Dendritic cell treated with granulocyte-macrophage colony-stimulating factor and Interleukin-4, amounts not matched to agents 40 ng/mL and 50 ng/mL, for 4 days (primary cell): ENCODE measurements around the gene TSPOAP1.

Source experiments
- H3K27ac Mint-ChIP-seq: one replicate; pipeline ENCODE4 v1.8.0; 2022; ENCODE audit warnings: mild to moderate bottlenecking, mixed read lengths
- H3K27me3 Mint-ChIP-seq: one replicate; pipeline ENCODE4 v1.8.0; 2022; ENCODE audit warnings: mild to moderate bottlenecking, mixed read lengths
- H3K36me3 Mint-ChIP-seq: one replicate; pipeline ENCODE4 v1.8.0; 2022; ENCODE audit warnings: low read depth, mixed read lengths
- H3K4me1 Mint-ChIP-seq: one replicate; pipeline ENCODE4 v1.8.0; 2022; ENCODE audit warnings: low read depth, mixed read lengths
- H3K4me3 Mint-ChIP-seq: one replicate; pipeline ENCODE4 v1.8.0; 2022; ENCODE audit warnings: mild to moderate bottlenecking, moderate library complexity, mixed read lengths
- H3K9me3 Mint-ChIP-seq: one replicate; pipeline ENCODE4 v1.8.0; 2022; ENCODE audit warnings: mixed read lengths
- intact Hi-C: fragments of 100-400 bp; cut with micrococcal nuclease; formaldehyde crosslinking; loops from one replicate; pipeline ENCODE4 v1.15.0; 2022

The TSPOAP1 gene

GRCh38 chr17:58294034-58294433, 34.6 kb downstream of the TSPOAP1 start:
- H3K4me1 Mint-ChIP-seq: peaks cover 23% of the 10 kb centered on the region
- no peaks in the 10 kb centered on the region for H3K36me3 Mint-ChIP-seq
- intact Hi-C loops: no loop called here
- no peak overlapping the region for H3K27ac Mint-ChIP-seq
- no peaks in the 10 kb centered on the region for H3K27me3 Mint-ChIP-seq
- H3K9me3 Mint-ChIP-seq: no peaks in the 10 kb centered on the region
- H3K4me3 Mint-ChIP-seq: no peak overlapping the region

- no peaks in the 10 kb centered on the region for H3K27me3 Mint-ChIP-seq
- H3K9me3 Mint-ChIP-seq: no peaks in the 10 kb centered on the region
- peak overlapping the region; percentile 37 for H3K4me3 Mint-ChIP-seq
- H3K4me1 Mint-ChIP-seq: peaks cover 33% of the 10 kb centered on the region
- no peaks in the 10 kb centered on the region for H3K36me3 Mint-ChIP-seq
- intact Hi-C loops: no loop called here
- H3K27ac Mint-ChIP-seq: peak overlapping the region; percentile 70
Observed at GRCh38 chr17:58291246-58291645, 37.3 kb downstream of the TSPOAP1 start.

GRCh38 chr17:58289869-58290268, 38.7 kb downstream of the TSPOAP1 start:
- intact Hi-C loops: no loop called here
- H3K4me1 Mint-ChIP-seq: peaks cover 47% of the 10 kb centered on the region
- no peak overlapping the region for H3K27ac Mint-ChIP-seq
- H3K36me3 Mint-ChIP-seq: no peaks in the 10 kb centered on the region
- H3K4me3 Mint-ChIP-seq: no peak overlapping the region
- H3K9me3 Mint-ChIP-seq: no peaks in the 10 kb centered on the region
- H3K27me3 Mint-ChIP-seq: no peaks in the 10 kb centered on the region

- Mint-ChIP-seq H3K36me3 (no peaks in the 10 kb centered on the region), H3K27ac (no peak overlapping the region), H3K27me3 (peaks cover 6% of the 10 kb centered on the region), H3K4me3 (no peak overlapping the region), H3K4me1 (peaks cover 64% of the 10 kb centered on the region), H3K9me3 (no peaks in the 10 kb centered on the region)
- intact Hi-C loops: no loop called here
Observed at GRCh38 chr17:58285422-58285810, 43.2 kb downstream of the TSPOAP1 start.

GRCh38 chr17:58284613-58285421, 43.8 kb downstream of the TSPOAP1 start:
- H3K4me3 Mint-ChIP-seq: no peak overlapping the region
- intact Hi-C loops: no loop called here
- H3K9me3 Mint-ChIP-seq: no peaks in the 10 kb centered on the region
- H3K36me3 Mint-ChIP-seq: no peaks in the 10 kb centered on the region
- peaks cover 12% of the 10 kb centered on the region for H3K27me3 Mint-ChIP-seq
- H3K4me1 Mint-ChIP-seq: peaks cover 65% of the 10 kb centered on the region
- no peak overlapping the region for H3K27ac Mint-ChIP-seq

- Mint-ChIP-seq H3K4me1 (peaks cover 73% of the 10 kb centered on the region), H3K36me3 (no peaks in the 10 kb centered on the region), H3K27ac (peak overlapping the region; percentile 35), H3K27me3 (peaks cover 16% of the 10 kb centered on the region), H3K9me3 (no peaks in the 10 kb centered on the region), H3K4me3 (no peak overlapping the region)
- intact Hi-C loops: no loop called here
Observed at GRCh38 chr17:58283674-58284612, 44.7 kb downstream of the TSPOAP1 start.

GRCh38 chr17:58282442-58282841, 46.2 kb downstream of the TSPOAP1 start:
- Mint-ChIP-seq H3K4me3 (no peak overlapping the region), H3K27me3 (peaks cover 24% of the 10 kb centered on the region), H3K4me1 (peaks cover 78% of the 10 kb centered on the region), H3K36me3 (no peaks in the 10 kb centered on the region), H3K9me3 (no peaks in the 10 kb centered on the region), H3K27ac (no peak overlapping the region)
- intact Hi-C loops: no loop called here

- H3K27ac Mint-ChIP-seq: no peak overlapping the region
- no peaks in the 10 kb centered on the region for H3K9me3 Mint-ChIP-seq
- H3K4me1 Mint-ChIP-seq: peaks cover 78% of the 10 kb centered on the region
- intact Hi-C loops: no loop called here
- peaks cover 24% of the 10 kb centered on the region for H3K27me3 Mint-ChIP-seq
- H3K36me3 Mint-ChIP-seq: no peaks in the 10 kb centered on the region
- no peak overlapping the region for H3K4me3 Mint-ChIP-seq
Observed at GRCh38 chr17:58281511-58282011, 47.0 kb downstream of the TSPOAP1 start.

- Mint-ChIP-seq H3K27ac (peak within 1 kb of the TSS; percentile 78), H3K4me3 (peak within 1 kb of the TSS; percentile 77), H3K27me3 (peaks cover 24% of the 10 kb centered on the region), H3K4me1 (peaks cover 81% of the 10 kb centered on the region), H3K36me3 (no peaks in the 10 kb centered on the region), H3K9me3 (no peaks in the 10 kb centered on the region)
- intact Hi-C loops: no loop called here
Observed at GRCh38 chr17:58280480-58281217, 47.9 kb downstream of the TSPOAP1 start, which contains the start of gene MPO. MPO (minus strand) TSS chr17:58280935; CDS start chr17:58280758, 177 bp downstream.

GRCh38 chr17:58279736-58280479, 48.7 kb downstream of the TSPOAP1 start:
- Mint-ChIP-seq H3K27ac (peak overlapping the region; percentile 78), H3K4me3 (peak overlapping the region; percentile 77), H3K9me3 (no peaks in the 10 kb centered on the region), H3K4me1 (peaks cover 81% of the 10 kb centered on the region), H3K27me3 (peaks cover 24% of the 10 kb centered on the region), H3K36me3 (no peaks in the 10 kb centered on the region)
- intact Hi-C loops: loop anchor here (2.0 kb wide), 1 partner anchor 73 kb away; the partner anchor contains the start of gene SUPT4H1

- intact Hi-C loops: loop anchor here (2.0 kb wide), 1 partner anchor 74 kb away; the partner anchor contains the start of gene SUPT4H1
- no peaks in the 10 kb centered on the region for H3K36me3 Mint-ChIP-seq
- peaks cover 76% of the 10 kb centered on the region for H3K4me1 Mint-ChIP-seq
- peak overlapping the region; percentile 77 for H3K4me3 Mint-ChIP-seq
- H3K27ac Mint-ChIP-seq: peak overlapping the region; percentile 78
- H3K27me3 Mint-ChIP-seq: peaks cover 24% of the 10 kb centered on the region
- H3K9me3 Mint-ChIP-seq: no peaks in the 10 kb centered on the region
Observed at GRCh38 chr17:58279016-58279711, 49.4 kb downstream of the TSPOAP1 start.

- peak overlapping the region; percentile 78 for H3K27ac Mint-ChIP-seq
- H3K4me1 Mint-ChIP-seq: peaks cover 76% of the 10 kb centered on the region
- H3K36me3 Mint-ChIP-seq: no peaks in the 10 kb centered on the region
- no peaks in the 10 kb centered on the region for H3K9me3 Mint-ChIP-seq
- intact Hi-C loops: loop anchor here (2.0 kb wide), 1 partner anchor 74 kb away; the partner anchor contains the start of gene SUPT4H1
- peaks cover 24% of the 10 kb centered on the region for H3K27me3 Mint-ChIP-seq
- H3K4me3 Mint-ChIP-seq: peak overlapping the region; percentile 77
Observed at GRCh38 chr17:58278661-58279015, 50.0 kb downstream of the TSPOAP1 start.
